CD4-positive, alpha-beta memory T cell (primary cell): Measurements from ENCODE around the gene CD200R1L. TPM values are rescaled to one million over a fixed set of nuclear protein-coding genes. Genes with fewer than 3 reads are reported as not detected.
"Not testable (repeated sequence)": the region's sequence is repeated elsewhere in the genome, so short reads cannot be mapped to it uniquely, and the experiment has no call there.

Experiments
- CTCF ChIA-PET: fragments of 350-600 bp; sonication (Branson Sonifier 250); formaldehyde crosslinking; loops from one replicate; lab custom pipeline; 2021; ENCODE audit warnings: inconsistent platforms; ENCODE audit not compliant: partially characterized antibody; lab: Charles Lee
- POLR2A ChIA-PET: fragments of 350-600 bp; sonication (Branson Sonifier 250); formaldehyde crosslinking; loops from one replicate; lab custom pipeline; 2021; ENCODE audit not compliant: partially characterized antibody; lab: Charles Lee
- DNase-seq, 5 donors: peaks; one replicate each; pipeline versions ENCODE4 v3.0.0 to v3.0.0-alpha.2; 2020 to 2022; ENCODE audit warnings: mixed read lengths in 1 of 5
- H3K27ac ChIP-seq: one replicate; pipeline ENCODE4 v1.7.0; 2013; ENCODE audit warnings: low read depth, low read length
- H3K27me3 ChIP-seq: 2 replicates; pipeline ENCODE4 v1.7.0; 2013; ENCODE audit warnings: mild to moderate bottlenecking, low read length, moderate library complexity; ENCODE audit not compliant: insufficient read depth
- H3K36me3 ChIP-seq: 2 replicates; pipeline ENCODE4 v1.7.0; 2013; ENCODE audit warnings: mild to moderate bottlenecking, low read length, moderate library complexity; ENCODE audit not compliant: insufficient read depth
- H3K4me1 ChIP-seq: 2 replicates; pipeline ENCODE4 v1.7.0; 2013; ENCODE audit warnings: mild to moderate bottlenecking, low read length, moderate library complexity; ENCODE audit not compliant: insufficient read depth
- H3K4me3 ChIP-seq, 2 donors: one replicate each; pipeline ENCODE4 v1.7.0; 2013; ENCODE audit warnings: low read length in 2 of 2, mild to moderate bottlenecking in 1 of 2
- H3K9me3 ChIP-seq, 2 donors: one replicate each; pipeline ENCODE4 v1.7.0; 2013; ENCODE audit warnings: low read length in 2 of 2, control low read depth in 1 of 2; ENCODE audit not compliant: control insufficient read depth in 1 of 2
- H3K27ac Mint-ChIP-seq, 7 donors: one replicate each; pipeline ENCODE4 v1.8.0; 2020 to 2021; ENCODE audit warnings: mixed read lengths in 7 of 7, mild to moderate bottlenecking in 6 of 7, inconsistent platforms in 3 of 7, moderate library complexity in 3 of 7
- H3K27me3 Mint-ChIP-seq, 2 donors: one replicate each; pipeline ENCODE4 v1.8.0; 2020 to 2021; ENCODE audit warnings: mixed read lengths in 2 of 2
- H3K36me3 Mint-ChIP-seq, 2 donors: one replicate each; pipeline ENCODE4 v1.8.0; 2020 to 2021; ENCODE audit warnings: mixed read lengths in 2 of 2, inconsistent platforms in 1 of 2, mild to moderate bottlenecking in 1 of 2
- H3K4me1 Mint-ChIP-seq, 4 donors: one replicate each; pipeline ENCODE4 v1.8.0; 2020 to 2021; ENCODE audit warnings: mixed read lengths in 4 of 4, mild to moderate bottlenecking in 1 of 4
- H3K4me3 Mint-ChIP-seq, 8 donors: one replicate each; pipeline ENCODE4 v1.8.0; 2020 to 2021; ENCODE audit warnings: mixed read lengths in 8 of 8, mild to moderate bottlenecking in 7 of 8, moderate library complexity in 6 of 8, inconsistent platforms in 3 of 8
- H3K9me3 Mint-ChIP-seq, 8 donors: one replicate each; pipeline ENCODE4 v1.8.0; 2020 to 2021; ENCODE audit warnings: mixed read lengths in 8 of 8, mild to moderate bottlenecking in 5 of 8, inconsistent platforms in 3 of 8, moderate library complexity in 1 of 8
- intact Hi-C: fragments of 100-400 bp; cut with micrococcal nuclease; formaldehyde crosslinking; loops from one replicate; pipeline ENCODE4 v1.15.1; 2023
- polyA plus RNA-seq, 2 donors: library from polyadenylated mRNA; unstranded; fragments of 300-500 nt; fragmentation: Illumina TruSeq; gene quantifications; one replicate each; pipeline ENCODE4 v1.2.3, GENCODE V29; 2021
- total RNA-seq, 2 experiments: library from RNA; stranded (reverse); gene quantifications; one replicate each; pipeline ENCODE4 v1.2.3, GENCODE V29; 2021

Gene CD200R1L
- total and polyA plus RNA-seq, 4 experiments from 2014 or later: not detected

DNA sequence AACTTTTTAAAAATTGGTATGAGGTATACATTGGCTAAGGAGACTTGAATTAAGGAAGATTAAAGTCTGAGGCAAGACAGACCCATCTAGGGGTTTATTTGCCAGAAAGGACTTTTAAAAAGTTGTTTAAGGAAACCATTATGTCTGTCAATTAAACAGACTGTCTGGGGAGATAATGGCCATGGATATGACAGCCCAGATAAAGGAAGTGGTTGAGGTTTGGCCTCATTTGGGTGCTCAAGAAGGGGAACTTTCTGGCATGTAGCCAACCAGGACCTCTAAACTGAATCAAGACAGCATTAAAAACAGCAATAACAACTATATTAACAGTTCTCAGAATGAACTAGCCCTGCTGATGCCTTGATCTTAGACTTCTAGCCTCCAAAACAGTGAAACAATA lies 9.9 kb upstream of the CD200R1L start:
- POLR2A ChIA-PET: no interaction called here
- H3K36me3 ChIP-seq: no peaks in the 10 kb centered on the region
- H3K4me1 ChIP-seq: peaks cover 39% of the 10 kb centered on the region
- H3K4me3 Mint-ChIP-seq: peak overlapping the region in 6 of 8 donors; percentile 15 to 77 (median 52)
- intact Hi-C loops: loop anchor here (5.0 kb wide), 1 partner anchor 116 kb away; no protein-coding TSS in a partner anchor
- DNase-seq: peak; percentile 46 to 63 (median 56)
- no peak overlapping the region for H3K27ac ChIP-seq
- H3K27me3 Mint-ChIP-seq: no peaks in the 10 kb centered on the region
- H3K27ac Mint-ChIP-seq: peak overlapping the region; percentile 20 to 85 (median 61)
- H3K27me3 ChIP-seq: no peaks in the 10 kb centered on the region
- CTCF ChIA-PET: interaction anchor here (1.0 kb wide), 1 partner anchor 22 kb away, joined by 3 read pairs; no protein-coding TSS in a partner anchor
- no peak overlapping the region for H3K4me3 ChIP-seq
- peaks cover 25 to 59% (median 33%) of the 10 kb centered on the region in 4 donors for H3K4me1 Mint-ChIP-seq
- peaks cover 6 to 9% of the 10 kb centered on the region in 2 donors for H3K36me3 Mint-ChIP-seq
- peaks cover 2 to 17% (median 10%) of the 10 kb centered on the region in 8 donors for H3K9me3 Mint-ChIP-seq
- no peaks in the 10 kb centered on the region for H3K9me3 ChIP-seq

DNA sequence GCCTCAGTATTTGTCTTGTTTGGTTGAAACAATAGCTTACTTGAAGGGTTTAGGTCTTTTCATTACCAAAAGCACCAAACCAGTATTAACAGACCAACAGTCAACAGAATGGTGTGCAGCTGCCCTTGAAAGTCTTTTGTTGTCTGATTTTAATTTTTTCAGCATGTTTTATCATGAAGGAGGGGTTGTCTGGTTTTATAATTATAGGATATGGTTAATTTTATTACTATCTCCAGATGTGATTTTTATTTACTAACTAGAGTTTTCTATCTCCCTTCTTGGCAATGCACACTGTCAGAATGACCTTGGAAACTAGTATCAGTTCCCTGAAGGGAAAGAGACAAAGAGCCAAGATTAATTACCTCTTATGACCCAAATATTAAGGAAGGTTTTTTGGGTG lies 9.2 kb upstream of the CD200R1L start:
- Mint-ChIP-seq H3K27me3 (no peaks in the 10 kb centered on the region), H3K4me1 (peaks cover 25 to 59% (median 33%) of the 10 kb centered on the region in 4 donors), H3K27ac (peak overlapping the region in 5 of 7 donors; percentile 36 to 85 (median 61)), H3K36me3 (peaks cover 12 to 14% of the 10 kb centered on the region in 2 donors), H3K9me3 (peaks cover 2 to 23% (median 17%) of the 10 kb centered on the region in 8 donors), H3K4me3 (peak overlapping the region in 1 of 8 donors; percentile 68)
- intact Hi-C loops: loop anchor here (5.0 kb wide), 1 partner anchor 116 kb away; no protein-coding TSS in a partner anchor
- Histone ChIP-seq H3K27ac (no peak overlapping the region), H3K9me3 (no peaks in the 10 kb centered on the region), H3K36me3 (no peaks in the 10 kb centered on the region), H3K4me3 (no peak overlapping the region), H3K4me1 (peaks cover 39% of the 10 kb centered on the region), H3K27me3 (no peaks in the 10 kb centered on the region)
- no peak for DNase-seq
- ChIA-PET CTCF (interaction anchor here (1.0 to 1.1 kb wide), 2 partner anchors 41 to 113 kb away, joined by 3 read pairs; no protein-coding TSS in a partner anchor), POLR2A (interaction anchor here (1.0 to 1.2 kb wide), 2 partner anchors 15 to 135 kb away, joined by 3 read pairs; partner anchors contain the start of gene GTPBP8)

DNA sequence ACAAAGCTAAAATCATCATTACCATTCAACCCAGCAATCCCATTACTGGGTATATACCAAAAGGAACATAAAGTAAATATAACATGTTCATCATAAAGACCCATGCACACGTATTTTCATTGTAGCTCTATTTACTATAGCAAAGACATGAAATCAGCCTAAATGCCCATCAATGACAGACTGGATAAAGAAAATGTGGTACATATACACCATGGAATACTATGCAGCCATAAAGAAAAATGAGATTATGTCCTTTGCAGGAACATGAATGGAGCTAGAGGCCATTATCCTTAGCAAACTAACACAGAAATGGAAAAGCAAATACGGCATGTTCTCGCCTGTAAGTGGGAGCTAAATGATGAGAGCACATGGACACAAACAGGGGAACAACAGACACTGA lies 8.4 kb upstream of the CD200R1L start:
- peak overlapping the region in 3 of 7 donors; percentile 13 to 77 (median 19) for H3K27ac Mint-ChIP-seq
- not testable (repeated sequence) for H3K9me3 ChIP-seq
- CTCF ChIA-PET: interaction anchor here (1.0 to 1.1 kb wide), 2 partner anchors 40 to 114 kb away, joined by 3 read pairs; no protein-coding TSS in a partner anchor

DNA sequence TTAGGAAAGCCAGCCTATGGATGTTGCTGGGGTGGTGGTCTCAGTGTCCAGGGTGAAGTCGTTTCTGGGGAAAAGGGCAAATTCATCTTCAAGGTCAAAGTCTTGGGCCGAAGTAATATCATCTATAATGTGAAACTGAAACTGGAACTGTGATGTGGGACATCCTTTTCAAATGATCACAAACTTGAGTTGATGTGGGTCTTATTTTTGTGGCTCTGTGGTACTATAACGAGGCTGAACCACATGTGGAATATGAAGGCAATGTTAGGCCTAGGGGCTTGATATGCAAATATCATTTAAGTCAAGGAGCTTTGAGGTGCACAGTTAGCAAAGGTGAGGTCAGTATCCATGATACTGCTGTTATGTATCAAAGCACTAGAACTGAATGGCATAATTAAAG lies 1.5 kb upstream of the CD200R1L start:
- no peaks in the 10 kb centered on the region for H3K27me3 ChIP-seq
- Mint-ChIP-seq H3K27ac (peak overlapping the region; percentile 65 to 91 (median 85)), H3K27me3 (no peaks in the 10 kb centered on the region), H3K9me3 (peaks cover 5 to 33% (median 29%) of the 10 kb centered on the region in 8 donors), H3K4me1 (peaks cover 20 to 39% (median 25%) of the 10 kb centered on the region in 4 donors), H3K4me3 (peak overlapping the region in 7 of 8 donors; percentile 66 to 80 (median 69)), H3K36me3 (peaks cover 16 to 22% of the 10 kb centered on the region in 2 donors)
- ChIA-PET CTCF (interaction anchor here (1.2 to 2.7 kb wide), 6 partner anchors 10 to 143 kb away, joined by 3 to 12 read pairs (median 4); partner anchors contain the start of gene GTPBP8), POLR2A (interaction anchor here (1.0 to 2.3 kb wide), 4 partner anchors 9 to 112 kb away, joined by 3 to 10 read pairs (median 4); no protein-coding TSS in a partner anchor)
- H3K27ac ChIP-seq: peak overlapping the region; percentile 15
- intact Hi-C loops: no loop called here
- peaks cover 0 to 6% of the 10 kb centered on the region in 2 donors for H3K9me3 ChIP-seq
- peak in 3 of 5 donors; percentile 9 to 53 (median 46) for DNase-seq
- no peaks in the 10 kb centered on the region for H3K36me3 ChIP-seq
- H3K4me1 ChIP-seq: peaks cover 26% of the 10 kb centered on the region
- peak overlapping the region in 1 of 2 donors; percentile 22 for H3K4me3 ChIP-seq

More for the DNA sequence above, 8.4 kb upstream of the CD200R1L start:
- POLR2A ChIA-PET: interaction anchor here (1.0 to 1.2 kb wide), 2 partner anchors 14 to 136 kb away, joined by 3 read pairs; partner anchors contain the start of gene GTPBP8
- not testable (repeated sequence) for H3K4me3 Mint-ChIP-seq, H3K27me3 ChIP-seq, H3K36me3 ChIP-seq, H3K4me3 ChIP-seq, H3K27ac ChIP-seq, H3K27me3 Mint-ChIP-seq, DNase-seq
- H3K9me3 Mint-ChIP-seq: peaks cover 5 to 32% (median 25%) of the 10 kb centered on the region in 8 donors
- intact Hi-C loops: loop anchor here (5.0 kb wide), 1 partner anchor 117 kb away; no protein-coding TSS in a partner anchor
- H3K4me1 ChIP-seq: peaks cover 39% of the 10 kb centered on the region
- peaks cover 25 to 59% (median 33%) of the 10 kb centered on the region in 4 donors for H3K4me1 Mint-ChIP-seq
- H3K36me3 Mint-ChIP-seq: peaks cover 18 to 19% of the 10 kb centered on the region in 2 donors

DNA sequence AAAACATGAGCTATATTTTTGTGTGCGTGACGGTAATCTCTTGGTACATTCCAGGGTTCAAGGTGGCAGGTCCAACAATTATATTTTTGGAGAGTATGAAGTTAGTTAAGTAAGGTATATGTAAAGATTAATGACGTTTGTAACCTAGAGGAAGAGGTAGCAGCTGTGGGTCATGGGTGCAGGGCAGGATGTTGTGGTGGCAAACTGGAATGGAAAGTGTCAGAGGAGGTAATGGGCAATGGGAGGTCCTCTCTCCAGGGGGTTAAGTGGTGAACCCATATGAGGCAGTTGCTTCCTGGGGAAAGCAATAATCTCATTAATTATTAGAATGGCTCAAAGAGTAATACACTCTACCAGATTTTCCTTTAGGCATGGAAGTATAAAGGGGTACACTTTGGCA lies 1.0 kb upstream of the CD200R1L start:
- Mint-ChIP-seq H3K27ac (peak overlapping the region; percentile 65 to 91 (median 85)), H3K27me3 (no peaks in the 10 kb centered on the region), H3K36me3 (peaks cover 16 to 22% of the 10 kb centered on the region in 2 donors), H3K9me3 (peaks cover 5 to 33% (median 29%) of the 10 kb centered on the region in 8 donors), H3K4me3 (peak overlapping the region; percentile 4 to 80 (median 69)), H3K4me1 (peaks cover 20 to 39% (median 25%) of the 10 kb centered on the region in 4 donors)
- peak; percentile 40 to 74 (median 70) for DNase-seq
- peaks cover 0 to 6% of the 10 kb centered on the region in 2 donors for H3K9me3 ChIP-seq
- H3K36me3 ChIP-seq: no peaks in the 10 kb centered on the region
- H3K27ac ChIP-seq: peak overlapping the region; percentile 15
- intact Hi-C loops: no loop called here
- POLR2A ChIA-PET: interaction anchor here (1.0 to 2.3 kb wide), 7 partner anchors 10 to 125 kb away, joined by 3 to 10 read pairs (median 3); no protein-coding TSS in a partner anchor
- H3K4me1 ChIP-seq: peaks cover 26% of the 10 kb centered on the region
- peak overlapping the region in 1 of 2 donors; percentile 22 for H3K4me3 ChIP-seq
- no peaks in the 10 kb centered on the region for H3K27me3 ChIP-seq
- CTCF ChIA-PET: interaction anchor here (1.2 to 2.7 kb wide), 9 partner anchors 10 to 158 kb away, joined by 3 to 12 read pairs (median 4); partner anchors contain the start of gene GTPBP8

DNA sequence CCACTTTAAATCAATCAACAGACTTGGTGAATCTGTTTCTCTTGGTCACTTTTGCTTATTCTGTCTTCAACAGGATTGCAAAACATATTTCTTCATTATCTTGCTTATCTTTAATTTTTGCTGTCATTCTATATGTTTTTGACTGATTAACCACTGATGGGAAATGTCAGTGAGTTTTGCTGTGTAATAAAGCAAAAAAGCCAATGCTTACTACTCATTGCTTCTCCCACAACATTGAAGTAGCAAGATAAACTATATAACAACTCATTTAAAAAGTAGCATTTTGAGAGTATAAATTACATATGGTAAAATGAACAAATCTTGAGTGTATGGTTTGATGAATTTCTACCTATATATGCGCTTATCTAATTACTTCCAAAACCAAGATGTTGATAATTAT lies 892 bp downstream of the CD200R1L start:
- H3K36me3 ChIP-seq: no peaks in the 10 kb centered on the region
- H3K27me3 ChIP-seq: no peaks in the 10 kb centered on the region
- no peak overlapping the region for H3K27ac Mint-ChIP-seq
- H3K9me3 Mint-ChIP-seq: peaks cover under 1 to 24% (median 15%) of the 10 kb centered on the region in 8 donors
- CTCF ChIA-PET: interaction anchor here (2.0 to 2.2 kb wide), 2 partner anchors 10 to 12 kb away, joined by 4 to 5 read pairs; no protein-coding TSS in a partner anchor
- H3K4me1 ChIP-seq: peaks cover 26% of the 10 kb centered on the region
- POLR2A ChIA-PET: interaction anchor here (1.5 to 1.8 kb wide), 2 partner anchors 38 to 127 kb away, joined by 4 to 5 read pairs; no protein-coding TSS in a partner anchor
- H3K27me3 Mint-ChIP-seq: no peaks in the 10 kb centered on the region
- peaks cover 5 to 9% of the 10 kb centered on the region in 2 donors for H3K36me3 Mint-ChIP-seq
- H3K4me3 Mint-ChIP-seq: no peak overlapping the region
- H3K4me1 Mint-ChIP-seq: peaks cover 20 to 39% (median 25%) of the 10 kb centered on the region in 4 donors
- H3K27ac ChIP-seq: no peak overlapping the region
- H3K9me3 ChIP-seq: peaks cover 0 to 5% of the 10 kb centered on the region in 2 donors
- intact Hi-C loops: no loop called here
- no peak overlapping the region for H3K4me3 ChIP-seq
- DNase-seq: no peak
